KOPT-K1 (cell line): ENCODE results near the gene CRIP2.

Experiments used
- H3K27ac ChIP-seq: fragments of 200-600 bp; sonication (generic); 2 replicates; pipeline ENCODE4 v1.5.1; 2016; ENCODE audit warnings: antibody characterized with exemption, mild to moderate bottlenecking, low read depth, low read length; ENCODE audit not compliant: poor library complexity, severe bottlenecking
- H3K36me3 ChIP-seq: fragments of 200-600 bp; sonication (generic); 2 replicates; pipeline ENCODE4 v1.5.1; 2017; ENCODE audit warnings: antibody characterized with exemption, mild to moderate bottlenecking, low read length, moderate library complexity; ENCODE audit not compliant: insufficient read depth
- H3K9me3 ChIP-seq: fragments of 200-600 bp; sonication (generic); 2 replicates; pipeline ENCODE4 v1.5.1; 2017; ENCODE audit warnings: antibody characterized with exemption, low read length, mild to moderate bottlenecking; ENCODE audit not compliant: insufficient read depth, poor library complexity, severe bottlenecking

The CRIP2 gene

DNA sequence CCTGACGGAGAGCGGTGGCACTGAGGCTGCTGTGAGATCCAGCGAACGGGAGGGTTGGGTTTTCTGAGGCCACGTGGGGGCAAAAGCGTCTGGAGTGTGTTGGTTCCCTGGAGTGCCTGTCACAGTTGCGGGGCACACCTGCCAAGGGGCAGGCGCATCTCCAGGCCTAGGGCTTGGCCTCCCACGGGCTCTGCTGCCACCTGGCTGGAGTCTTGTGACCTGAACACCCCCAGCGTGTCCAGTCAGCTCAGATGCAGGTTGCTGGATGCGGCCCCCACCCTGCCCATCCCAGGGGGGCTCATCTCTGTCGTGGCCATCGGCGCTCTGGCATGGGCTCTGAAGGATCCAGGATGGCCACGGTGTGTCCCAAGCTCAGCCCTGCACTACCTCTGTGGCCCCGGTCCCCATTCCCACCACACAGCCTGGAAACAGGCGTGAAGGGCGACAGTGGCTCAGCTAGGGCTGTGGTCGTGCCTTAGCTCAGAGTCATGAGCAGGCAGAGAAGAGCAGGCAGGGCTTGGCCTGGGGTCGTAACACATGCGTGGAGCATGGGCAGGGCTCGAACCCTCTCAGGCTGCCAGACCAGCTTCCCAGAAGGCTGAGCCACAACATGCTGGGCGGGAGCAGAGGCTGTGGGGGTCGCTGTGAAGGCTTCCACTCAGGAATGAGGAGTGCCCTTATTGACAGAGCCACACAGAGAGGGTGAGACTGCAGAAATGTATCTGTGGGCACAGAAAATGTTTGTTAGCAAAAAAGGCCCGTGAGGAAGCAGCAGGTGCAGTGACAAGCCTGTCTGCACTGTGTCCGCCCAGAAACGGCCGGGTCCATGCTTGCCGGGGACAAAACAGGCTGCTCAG lies 23.5 kb upstream of the CRIP2 start:
- H3K36me3 ChIP-seq = peaks cover 98% of the 10 kb centered on the region
- no peaks in the 10 kb centered on the region for H3K9me3 ChIP-seq
- no peak overlapping the region for H3K27ac ChIP-seq

DNA sequence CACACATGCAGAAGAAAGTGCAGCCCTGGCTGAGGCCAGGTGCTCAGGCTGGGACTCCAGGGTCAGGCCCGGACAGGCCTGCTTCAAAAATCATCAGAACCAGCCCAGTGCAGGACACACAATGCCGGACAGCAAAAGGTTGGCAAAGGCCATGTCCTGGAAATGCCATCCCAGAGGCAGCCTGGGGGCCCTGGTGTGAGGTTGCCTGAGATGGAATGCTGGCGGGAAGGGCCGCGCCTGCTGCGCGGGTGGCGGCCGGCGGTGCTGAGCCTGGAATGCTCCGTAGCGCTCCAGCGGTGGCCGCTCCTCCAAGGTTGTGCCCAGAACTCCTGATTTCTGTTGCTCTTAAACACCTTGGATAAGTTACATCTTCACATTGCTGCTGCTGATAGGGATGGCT lies 21.7 kb upstream of the CRIP2 start:
- Histone ChIP-seq H3K9me3 (no peaks in the 10 kb centered on the region), H3K36me3 (peaks cover 96% of the 10 kb centered on the region), H3K27ac (no peak overlapping the region)

DNA sequence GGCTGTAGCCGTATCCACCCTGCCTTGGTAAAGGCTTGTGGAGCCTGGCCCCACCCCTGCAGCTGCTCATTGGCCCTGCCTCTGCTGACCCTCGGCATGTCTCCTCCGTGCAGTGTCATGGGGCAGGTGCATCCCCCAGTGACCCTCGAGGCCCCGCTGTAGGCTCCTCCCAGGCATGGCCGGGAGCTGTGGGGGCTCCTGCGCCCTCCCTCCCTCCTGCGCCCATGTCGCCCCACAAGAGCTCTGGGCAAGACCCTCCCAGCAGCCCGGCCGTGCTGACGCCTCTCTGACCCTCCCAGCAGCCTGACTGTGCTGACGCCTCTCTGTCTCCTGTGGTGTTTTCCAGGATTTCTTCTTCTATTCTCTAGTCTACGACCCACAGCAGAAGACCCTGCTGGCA lies 20.8 kb upstream of the CRIP2 start:
- no peaks in the 10 kb centered on the region for H3K9me3 ChIP-seq
- H3K27ac ChIP-seq = no peak overlapping the region
- H3K36me3 ChIP-seq = peaks cover 96% of the 10 kb centered on the region

DNA sequence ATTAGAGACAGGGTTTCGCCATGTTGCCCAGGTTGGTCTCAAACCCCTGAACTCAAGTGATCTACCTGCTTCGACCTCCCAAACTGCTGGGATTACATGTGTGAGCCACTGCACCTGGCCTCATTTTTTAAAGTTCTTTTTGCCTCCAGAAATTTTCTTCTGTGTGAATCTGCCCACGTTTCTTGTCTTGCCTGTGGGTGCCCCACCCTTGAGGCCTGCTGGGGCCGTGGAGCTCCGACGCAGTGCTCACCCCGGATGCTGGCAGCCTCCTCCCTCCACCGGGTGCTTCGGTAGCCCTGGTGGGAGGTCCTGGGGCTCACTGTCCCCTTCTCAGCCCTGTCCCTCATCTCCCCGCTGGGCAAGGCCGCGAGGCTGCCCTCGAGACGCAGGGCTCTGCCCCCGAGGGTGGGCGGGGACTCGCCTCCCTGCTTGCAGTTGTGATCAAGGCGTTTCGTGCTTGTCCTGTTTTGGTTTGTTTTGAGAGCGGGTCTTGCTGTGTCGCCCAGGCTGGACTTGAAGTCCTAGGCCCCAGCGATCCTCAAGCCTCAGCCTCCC lies 19.5 kb upstream of the CRIP2 start:
- no peaks in the 10 kb centered on the region for H3K9me3 ChIP-seq
- H3K36me3 ChIP-seq = peaks cover 86% of the 10 kb centered on the region
- no peak overlapping the region for H3K27ac ChIP-seq

DNA sequence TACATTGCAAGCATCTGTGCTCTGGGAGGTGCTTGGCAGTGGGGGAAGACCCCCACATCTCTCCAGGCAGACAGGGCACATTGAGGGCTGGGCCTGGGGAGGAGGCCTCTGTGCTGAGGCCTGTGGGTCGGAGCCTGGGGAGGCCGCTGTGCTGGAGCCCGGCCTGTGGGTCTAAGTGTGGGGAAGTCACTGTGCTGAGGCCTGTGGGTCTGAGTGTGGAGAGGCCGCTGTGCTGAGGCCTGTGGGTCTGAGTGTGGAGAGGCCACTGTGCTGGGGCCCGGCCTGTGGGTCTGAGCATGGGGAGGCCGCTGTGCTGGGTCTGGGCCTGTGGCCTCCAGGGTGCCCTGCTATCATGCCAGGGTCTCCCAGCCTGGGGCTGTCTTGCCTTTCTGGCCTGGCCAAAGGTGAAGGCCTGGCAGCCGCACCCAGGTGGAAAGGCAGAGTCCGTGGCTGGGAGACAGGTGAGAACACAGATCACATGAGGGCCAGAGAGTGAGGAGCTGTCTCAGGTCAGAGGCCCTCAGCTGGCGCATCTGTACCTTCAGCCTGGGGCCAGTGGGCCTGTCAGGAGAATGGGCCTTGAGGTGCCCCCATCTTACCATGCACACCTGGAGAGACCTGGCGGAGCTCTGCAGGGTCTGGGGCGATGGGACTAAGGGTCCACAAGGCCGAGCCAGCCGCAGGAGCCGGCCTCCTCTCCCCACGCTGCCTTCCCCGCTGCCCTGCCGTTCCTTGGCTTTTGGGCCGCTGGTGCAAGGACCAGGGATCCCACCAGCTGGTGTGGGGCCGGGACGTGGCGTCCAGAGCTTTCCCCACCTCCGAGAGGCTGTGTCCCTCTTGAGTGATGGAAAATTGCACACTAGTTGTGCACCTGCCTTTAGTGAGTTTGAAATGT lies 18.6 kb upstream of the CRIP2 start:
- Histone ChIP-seq H3K9me3 (no peaks in the 10 kb centered on the region), H3K27ac (no peak overlapping the region), H3K36me3 (peaks cover 86% of the 10 kb centered on the region)

DNA sequence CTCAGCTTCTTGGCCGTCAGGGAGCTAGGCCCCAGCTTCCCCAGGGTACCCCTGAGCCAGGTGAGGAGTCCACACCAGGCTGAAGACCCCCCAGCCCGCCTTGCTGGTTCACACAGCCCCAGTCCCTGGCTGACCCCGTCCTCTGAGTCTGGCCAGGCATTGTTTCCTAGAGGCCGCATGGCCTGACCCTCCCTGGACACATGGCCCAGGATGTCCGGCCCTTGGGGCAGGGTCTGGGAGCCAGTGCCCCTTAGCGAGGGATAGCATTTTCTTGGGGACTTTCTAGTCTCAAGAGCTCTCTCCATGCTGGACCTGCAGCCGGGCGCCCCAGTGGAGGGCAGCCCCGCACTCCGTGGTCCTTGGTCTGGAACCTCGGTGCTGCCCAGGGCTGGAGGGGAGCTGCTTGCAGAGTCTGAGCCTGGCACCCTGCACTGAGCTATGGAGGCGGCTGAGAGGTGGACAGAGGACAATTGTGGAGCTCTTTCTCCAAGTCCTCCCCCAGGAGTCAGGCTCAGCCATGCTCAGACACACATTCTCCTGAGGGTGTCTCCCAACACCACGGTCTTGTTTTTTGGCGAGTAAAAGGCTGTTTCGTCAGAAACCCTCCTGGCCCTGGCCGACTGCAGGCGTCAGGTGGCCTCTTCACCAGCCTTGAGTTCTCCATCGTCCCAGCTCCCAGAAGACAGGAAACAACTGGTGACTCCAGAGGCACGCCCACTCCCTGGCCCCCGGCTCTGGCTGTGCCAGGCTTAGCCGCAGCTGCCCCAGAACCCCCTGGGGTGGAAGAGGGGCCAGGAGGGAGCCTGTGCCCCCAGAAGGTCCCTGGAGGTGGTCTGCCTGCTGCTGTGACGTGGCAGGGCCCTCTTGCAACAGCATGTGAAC lies 17.6 kb upstream of the CRIP2 start:
- no peak overlapping the region for H3K27ac ChIP-seq
- H3K36me3 ChIP-seq = peaks cover 88% of the 10 kb centered on the region
- H3K9me3 ChIP-seq = no peaks in the 10 kb centered on the region

DNA sequence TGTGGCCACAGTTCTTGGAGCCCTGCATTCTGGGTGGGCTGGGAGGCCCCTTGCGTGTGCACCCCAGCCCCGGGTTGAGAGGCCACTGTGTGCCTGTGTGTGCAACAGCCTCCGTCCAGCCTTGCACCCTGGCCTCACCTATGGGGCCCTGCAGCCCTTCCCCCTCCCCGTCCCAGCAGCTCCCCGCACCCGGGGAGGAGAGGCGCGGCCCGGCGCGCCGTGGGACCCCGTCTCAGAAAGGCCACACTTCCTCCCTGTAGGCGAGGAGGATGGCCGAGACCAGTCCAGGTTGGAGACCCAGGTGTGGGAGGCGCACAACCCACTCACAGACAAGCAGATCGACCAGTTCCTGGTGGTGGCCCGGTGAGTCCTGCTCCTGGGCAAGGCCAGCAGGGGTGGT lies 16.6 kb upstream of the CRIP2 start:
- Histone ChIP-seq H3K9me3 (no peaks in the 10 kb centered on the region), H3K27ac (no peak overlapping the region), H3K36me3 (peaks cover 88% of the 10 kb centered on the region)

DNA sequence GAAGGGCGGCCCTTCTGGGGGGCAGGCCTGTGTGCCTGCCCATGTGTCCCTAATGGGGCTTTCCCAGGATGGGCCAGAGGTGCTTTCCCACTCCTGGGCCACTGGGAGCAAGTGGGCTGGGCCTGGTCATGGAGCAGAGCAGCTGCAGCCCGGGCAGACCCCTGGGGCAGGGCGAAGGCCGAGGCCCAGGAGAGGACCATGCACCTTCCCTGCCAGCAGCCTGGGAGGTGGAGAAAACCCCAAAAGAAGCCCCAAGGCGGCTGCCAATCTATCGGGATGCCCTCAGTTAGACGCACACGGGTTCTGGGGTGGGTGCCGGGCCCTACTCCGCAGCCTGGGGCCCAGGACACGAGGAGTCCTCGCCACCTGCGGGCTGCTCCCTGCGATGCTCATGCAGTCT lies 16.1 kb upstream of the CRIP2 start:
- H3K9me3 ChIP-seq = no peaks in the 10 kb centered on the region
- H3K36me3 ChIP-seq = peaks cover 88% of the 10 kb centered on the region
- H3K27ac ChIP-seq = no peak overlapping the region

DNA sequence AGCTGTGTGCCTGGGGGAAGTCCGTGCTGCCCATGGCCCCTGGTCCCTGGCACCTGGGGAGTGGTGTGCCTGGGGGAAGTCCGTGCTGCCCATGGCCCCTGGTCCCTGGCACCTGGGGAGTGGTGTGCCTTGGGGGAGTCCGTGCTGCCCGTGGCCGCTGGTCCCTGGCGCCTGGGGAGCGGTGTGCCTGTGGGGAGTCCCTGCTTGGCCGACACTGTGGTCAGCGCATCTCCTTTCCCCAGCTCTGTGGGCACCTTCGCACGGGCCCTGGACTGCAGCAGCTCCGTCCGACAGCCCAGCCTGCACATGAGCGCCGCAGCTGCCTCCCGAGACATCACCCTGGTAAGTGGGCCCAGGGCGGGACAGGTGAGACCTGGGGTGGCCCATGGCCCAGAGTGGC lies 14.5 kb upstream of the CRIP2 start:
- Histone ChIP-seq H3K27ac (no peak overlapping the region), H3K36me3 (peaks cover 88% of the 10 kb centered on the region), H3K9me3 (no peaks in the 10 kb centered on the region)

DNA sequence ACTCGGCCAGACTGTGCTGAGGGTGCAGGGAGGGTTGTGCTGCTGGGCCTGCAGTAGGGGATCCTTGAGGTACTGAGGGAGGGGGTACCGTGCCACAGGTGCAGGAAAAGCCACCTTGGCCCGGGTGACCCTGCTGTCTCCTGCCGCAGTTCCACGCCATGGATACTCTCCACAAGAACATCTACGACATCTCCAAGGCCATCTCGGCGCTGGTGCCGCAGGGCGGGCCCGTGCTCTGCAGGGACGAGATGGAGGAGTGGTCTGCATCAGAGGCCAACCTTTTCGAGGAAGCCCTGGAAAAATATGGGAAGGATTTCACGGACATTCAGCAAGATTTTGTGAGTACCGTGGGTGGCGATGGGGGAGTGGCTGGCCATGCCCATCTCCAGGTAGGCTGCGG lies 14.0 kb upstream of the CRIP2 start:
- Histone ChIP-seq H3K36me3 (peaks cover 88% of the 10 kb centered on the region), H3K27ac (no peak overlapping the region), H3K9me3 (no peaks in the 10 kb centered on the region)

DNA sequence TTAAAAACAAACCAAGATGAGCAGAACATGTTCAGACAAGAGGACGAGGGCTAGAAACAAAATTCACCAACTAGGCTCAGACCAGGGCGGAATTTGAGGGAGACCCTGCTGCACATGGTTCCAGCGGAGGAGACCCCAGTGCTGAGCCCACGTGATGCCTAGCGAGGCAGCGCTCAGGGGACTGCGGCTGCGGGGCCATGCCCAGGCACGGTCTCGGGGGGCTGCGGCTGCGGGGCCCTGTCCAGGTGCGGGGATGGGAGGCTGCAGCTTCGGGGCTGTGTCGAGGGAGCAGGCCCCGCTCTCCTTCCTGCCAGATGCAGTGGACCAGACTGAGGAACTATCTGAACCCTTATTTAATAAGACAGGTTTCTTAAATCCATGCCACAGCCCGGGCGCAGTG lies 12.7 kb upstream of the CRIP2 start:
- Histone ChIP-seq H3K36me3 (peaks cover 88% of the 10 kb centered on the region), H3K9me3 (no peaks in the 10 kb centered on the region), H3K27ac (no peak overlapping the region)

DNA sequence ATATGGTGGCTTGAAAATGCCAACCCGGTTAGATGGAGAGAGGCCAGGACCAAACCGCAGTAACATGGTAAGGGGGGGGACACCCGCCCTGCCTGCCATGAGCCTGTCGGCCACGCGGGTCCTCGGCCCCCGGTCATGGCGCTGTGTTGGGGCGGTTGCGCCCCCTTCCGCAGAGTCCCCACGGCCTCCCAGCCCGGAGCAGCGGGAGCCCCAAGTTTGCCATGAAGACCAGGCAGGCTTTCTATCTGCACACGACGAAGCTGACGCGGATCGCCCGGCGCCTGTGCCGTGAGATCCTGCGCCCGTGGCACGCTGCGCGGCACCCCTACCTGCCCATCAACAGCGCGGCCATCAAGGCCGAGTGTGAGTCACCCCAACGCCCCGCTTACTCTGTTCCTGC lies 10.1 kb upstream of the CRIP2 start:
- peaks cover 95% of the 10 kb centered on the region for H3K36me3 ChIP-seq
- H3K27ac ChIP-seq = no peak overlapping the region
- H3K9me3 ChIP-seq = no peaks in the 10 kb centered on the region

DNA sequence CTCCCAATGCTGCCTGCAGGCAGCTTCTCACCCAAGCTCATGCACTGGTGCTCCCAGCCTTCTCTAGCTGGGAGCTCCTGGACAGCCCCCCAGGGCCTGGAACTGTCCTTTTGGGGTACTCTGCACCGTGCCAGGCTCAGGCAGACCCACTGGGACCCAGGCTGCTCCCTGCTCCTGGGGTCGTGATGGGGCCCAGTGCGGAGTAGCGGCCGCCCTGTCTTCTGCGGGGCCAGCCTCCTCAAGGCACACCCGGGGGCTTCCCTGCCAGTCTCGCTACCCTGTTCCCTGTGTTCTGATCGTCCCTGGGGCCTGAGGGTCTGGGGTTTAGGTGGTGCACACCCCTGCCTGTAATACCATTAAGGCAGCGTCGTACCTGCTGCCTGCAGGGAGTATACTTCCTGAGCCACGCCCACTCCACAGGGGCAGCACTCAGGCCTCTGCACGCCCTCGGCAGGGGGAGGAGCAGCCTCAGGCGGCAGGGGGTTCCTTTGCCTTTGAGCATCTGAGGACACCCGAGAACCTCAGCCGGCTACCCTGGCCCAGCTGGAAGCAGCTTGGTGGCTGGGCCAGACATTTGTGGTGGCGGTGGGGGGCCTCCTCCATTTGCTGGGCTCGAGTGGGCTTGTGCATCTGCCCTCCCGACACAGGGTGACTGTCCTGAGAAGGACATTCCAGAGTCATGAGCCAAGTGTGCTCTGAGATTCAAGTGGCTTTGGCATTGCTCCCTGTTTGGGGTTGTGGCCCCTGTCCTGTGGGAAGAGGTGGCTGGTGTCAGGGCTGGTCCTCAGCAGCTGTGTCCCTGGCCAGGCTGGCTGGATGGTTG lies 9.2 kb upstream of the CRIP2 start:
- peaks cover 98% of the 10 kb centered on the region for H3K36me3 ChIP-seq

More for the DNA sequence above, 9.2 kb upstream of the CRIP2 start:
- Histone ChIP-seq H3K9me3 (no peaks in the 10 kb centered on the region), H3K27ac (no peak overlapping the region)
